ENCODE measurements around the gene NPLOC4. TPM values are rescaled to one million over a fixed set of nuclear protein-coding genes. Genes with fewer than 3 reads are reported as not detected.

The NPLOC4 gene
- total and polyA plus RNA-seq, 2 of the 13 experiments (the other 11 are each of a cell fraction or from before 2014, with no cell fraction given) = 57.0 to 97.0 TPM

DNA sequence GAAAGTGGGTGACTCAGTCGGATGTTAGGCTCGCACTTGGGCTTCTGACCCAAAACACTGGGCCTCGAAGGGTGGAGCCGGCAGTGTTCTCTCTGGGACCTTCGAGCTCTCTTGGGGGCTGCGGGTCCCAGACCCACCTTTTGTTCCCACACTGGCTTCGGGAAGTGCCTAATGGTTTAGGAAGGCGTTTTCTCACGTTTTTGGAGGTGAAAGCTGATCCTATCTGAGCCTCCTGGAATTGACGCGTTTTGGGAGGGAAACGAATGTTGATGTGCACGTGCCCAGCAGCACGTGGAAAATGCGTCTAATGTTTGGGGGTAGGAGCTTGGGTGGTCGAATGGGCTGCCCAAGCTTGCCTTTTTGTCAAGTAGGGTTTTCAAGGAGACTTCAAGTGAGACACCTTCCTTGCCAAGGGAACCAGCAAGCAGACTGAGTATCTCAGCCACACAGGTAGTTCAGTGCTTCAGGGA, 47.6 kb upstream of the NPLOC4 start (continued):
- TF ChIP-seq, protein P1, sequence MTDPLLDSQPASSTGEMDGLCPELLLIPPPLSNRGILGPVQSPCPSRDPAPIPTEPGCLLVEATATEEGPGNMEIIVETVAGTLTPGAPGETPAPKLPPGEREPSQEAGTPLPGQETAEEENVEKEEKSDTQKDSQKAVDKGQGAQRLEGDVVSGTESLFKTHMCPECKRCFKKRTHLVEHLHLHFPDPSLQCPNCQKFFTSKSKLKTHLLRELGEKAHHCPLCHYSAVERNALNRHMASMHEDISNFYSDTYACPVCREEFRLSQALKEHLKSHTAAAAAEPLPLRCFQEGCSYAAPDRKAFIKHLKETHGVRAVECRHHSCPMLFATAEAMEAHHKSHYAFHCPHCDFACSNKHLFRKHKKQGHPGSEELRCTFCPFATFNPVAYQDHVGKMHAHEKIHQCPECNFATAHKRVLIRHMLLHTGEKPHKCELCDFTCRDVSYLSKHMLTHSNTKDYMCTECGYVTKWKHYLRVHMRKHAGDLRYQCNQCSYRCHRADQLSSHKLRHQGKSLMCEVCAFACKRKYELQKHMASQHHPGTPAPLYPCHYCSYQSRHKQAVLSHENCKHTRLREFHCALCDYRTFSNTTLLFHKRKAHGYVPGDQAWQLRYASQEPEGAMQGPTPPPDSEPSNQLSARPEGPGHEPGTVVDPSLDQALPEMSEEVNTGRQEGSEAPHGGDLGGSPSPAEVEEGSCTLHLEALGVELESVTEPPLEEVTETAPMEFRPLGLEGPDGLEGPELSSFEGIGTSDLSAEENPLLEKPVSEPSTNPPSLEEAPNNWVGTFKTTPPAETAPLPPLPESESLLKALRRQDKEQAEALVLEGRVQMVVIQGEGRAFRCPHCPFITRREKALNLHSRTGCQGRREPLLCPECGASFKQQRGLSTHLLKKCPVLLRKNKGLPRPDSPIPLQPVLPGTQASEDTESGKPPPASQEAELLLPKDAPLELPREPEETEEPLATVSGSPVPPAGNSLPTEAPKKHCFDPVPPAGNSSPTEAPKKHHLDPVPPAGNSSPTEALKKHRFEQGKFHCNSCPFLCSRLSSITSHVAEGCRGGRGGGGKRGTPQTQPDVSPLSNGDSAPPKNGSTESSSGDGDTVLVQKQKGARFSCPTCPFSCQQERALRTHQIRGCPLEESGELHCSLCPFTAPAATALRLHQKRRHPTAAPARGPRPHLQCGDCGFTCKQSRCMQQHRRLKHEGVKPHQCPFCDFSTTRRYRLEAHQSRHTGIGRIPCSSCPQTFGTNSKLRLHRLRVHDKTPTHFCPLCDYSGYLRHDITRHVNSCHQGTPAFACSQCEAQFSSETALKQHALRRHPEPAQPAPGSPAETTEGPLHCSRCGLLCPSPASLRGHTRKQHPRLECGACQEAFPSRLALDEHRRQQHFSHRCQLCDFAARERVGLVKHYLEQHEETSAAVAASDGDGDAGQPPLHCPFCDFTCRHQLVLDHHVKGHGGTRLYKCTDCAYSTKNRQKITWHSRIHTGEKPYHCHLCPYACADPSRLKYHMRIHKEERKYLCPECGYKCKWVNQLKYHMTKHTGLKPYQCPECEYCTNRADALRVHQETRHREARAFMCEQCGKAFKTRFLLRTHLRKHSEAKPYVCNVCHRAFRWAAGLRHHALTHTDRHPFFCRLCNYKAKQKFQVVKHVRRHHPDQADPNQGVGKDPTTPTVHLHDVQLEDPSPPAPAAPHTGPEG (CRISPR knock-in tag; IDR thresholded peaks at IDR 0.05) = peak; percentile 13
- TF ChIP-seq SPEN (CRISPR knock-in tag; IDR thresholded peaks at IDR 0.05; ENCODE audit: low read depth) (no peak), EP300 (IDR thresholded peaks at IDR 0.05; ENCODE audit: low read depth in 2 of 2, low read length in 2 of 2) (no peak), EP300 (CRISPR knock-in tag; IDR thresholded peaks at IDR 0.05; ENCODE audit: borderline replicate concordance) (no peak; the same call in 1 of the 2 replicates), ZNF431 (CRISPR knock-in tag; IDR thresholded peaks at IDR 0.05; ENCODE audit: borderline replicate concordance, low read depth) (0 out of 2 replicates have a peak, but pooled peaks have one; percentile 0), NFKBIZ (CRISPR knock-in tag; IDR thresholded peaks at IDR 0.05) (0 out of 2 replicates have a peak, but pooled peaks have one; percentile 34), ZNF614 (CRISPR knock-in tag; IDR thresholded peaks at IDR 0.05; ENCODE audit: borderline replicate concordance) (no peak), GTF3A (CRISPR knock-in tag; conservative IDR thresholded peaks at IDR 0.05) (0 out of 2 replicates have a peak, but pooled peaks have one; percentile 6), RFX3 (CRISPR knock-in tag; IDR thresholded peaks at IDR 0.05) (no peak), ZFP41 (CRISPR knock-in tag; IDR thresholded peaks at IDR 0.05; ENCODE audit: borderline replicate concordance) (no peak), PPARG (CRISPR knock-in tag; conservative IDR thresholded peaks at IDR 0.05) (no peak), NFIB (CRISPR knock-in tag; IDR thresholded peaks at IDR 0.05; ENCODE audit: borderline replicate concordance) (no peak), PHF21A (CRISPR knock-in tag; IDR thresholded peaks at IDR 0.05) (0 out of 2 replicates have a peak, but pooled peaks have one; percentile 35)
- TF ChIP-seq, protein P2, sequence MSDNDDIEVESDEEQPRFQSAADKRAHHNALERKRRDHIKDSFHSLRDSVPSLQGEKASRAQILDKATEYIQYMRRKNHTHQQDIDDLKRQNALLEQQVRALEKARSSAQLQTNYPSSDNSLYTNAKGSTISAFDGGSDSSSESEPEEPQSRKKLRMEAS (IDR thresholded peaks at IDR 0.05) = peak; percentile 82
- TF ChIP-seq, protein P3, sequence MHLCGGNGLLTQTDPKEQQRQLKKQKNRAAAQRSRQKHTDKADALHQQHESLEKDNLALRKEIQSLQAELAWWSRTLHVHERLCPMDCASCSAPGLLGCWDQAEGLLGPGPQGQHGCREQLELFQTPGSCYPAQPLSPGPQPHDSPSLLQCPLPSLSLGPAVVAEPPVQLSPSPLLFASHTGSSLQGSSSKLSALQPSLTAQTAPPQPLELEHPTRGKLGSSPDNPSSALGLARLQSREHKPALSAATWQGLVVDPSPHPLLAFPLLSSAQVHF (CRISPR knock-in tag; IDR thresholded peaks at IDR 0.05) = peak; percentile 80; the same call in 1 of the 2 replicates
- TF ChIP-seq, protein P4, sequence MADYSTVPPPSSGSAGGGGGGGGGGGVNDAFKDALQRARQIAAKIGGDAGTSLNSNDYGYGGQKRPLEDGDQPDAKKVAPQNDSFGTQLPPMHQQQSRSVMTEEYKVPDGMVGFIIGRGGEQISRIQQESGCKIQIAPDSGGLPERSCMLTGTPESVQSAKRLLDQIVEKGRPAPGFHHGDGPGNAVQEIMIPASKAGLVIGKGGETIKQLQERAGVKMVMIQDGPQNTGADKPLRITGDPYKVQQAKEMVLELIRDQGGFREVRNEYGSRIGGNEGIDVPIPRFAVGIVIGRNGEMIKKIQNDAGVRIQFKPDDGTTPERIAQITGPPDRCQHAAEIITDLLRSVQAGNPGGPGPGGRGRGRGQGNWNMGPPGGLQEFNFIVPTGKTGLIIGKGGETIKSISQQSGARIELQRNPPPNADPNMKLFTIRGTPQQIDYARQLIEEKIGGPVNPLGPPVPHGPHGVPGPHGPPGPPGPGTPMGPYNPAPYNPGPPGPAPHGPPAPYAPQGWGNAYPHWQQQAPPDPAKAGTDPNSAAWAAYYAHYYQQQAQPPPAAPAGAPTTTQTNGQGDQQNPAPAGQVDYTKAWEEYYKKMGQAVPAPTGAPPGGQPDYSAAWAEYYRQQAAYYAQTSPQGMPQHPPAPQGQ (CRISPR knock-in tag; IDR thresholded peaks at IDR 0.05; ENCODE audit: borderline replicate concordance) = no peak
- TF ChIP-seq, protein P5, sequence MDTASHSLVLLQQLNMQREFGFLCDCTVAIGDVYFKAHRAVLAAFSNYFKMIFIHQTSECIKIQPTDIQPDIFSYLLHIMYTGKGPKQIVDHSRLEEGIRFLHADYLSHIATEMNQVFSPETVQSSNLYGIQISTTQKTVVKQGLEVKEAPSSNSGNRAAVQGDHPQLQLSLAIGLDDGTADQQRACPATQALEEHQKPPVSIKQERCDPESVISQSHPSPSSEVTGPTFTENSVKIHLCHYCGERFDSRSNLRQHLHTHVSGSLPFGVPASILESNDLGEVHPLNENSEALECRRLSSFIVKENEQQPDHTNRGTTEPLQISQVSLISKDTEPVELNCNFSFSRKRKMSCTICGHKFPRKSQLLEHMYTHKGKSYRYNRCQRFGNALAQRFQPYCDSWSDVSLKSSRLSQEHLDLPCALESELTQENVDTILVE (CRISPR knock-in tag; IDR thresholded peaks at IDR 0.05) = no peak
- TF ChIP-seq, protein P6, sequence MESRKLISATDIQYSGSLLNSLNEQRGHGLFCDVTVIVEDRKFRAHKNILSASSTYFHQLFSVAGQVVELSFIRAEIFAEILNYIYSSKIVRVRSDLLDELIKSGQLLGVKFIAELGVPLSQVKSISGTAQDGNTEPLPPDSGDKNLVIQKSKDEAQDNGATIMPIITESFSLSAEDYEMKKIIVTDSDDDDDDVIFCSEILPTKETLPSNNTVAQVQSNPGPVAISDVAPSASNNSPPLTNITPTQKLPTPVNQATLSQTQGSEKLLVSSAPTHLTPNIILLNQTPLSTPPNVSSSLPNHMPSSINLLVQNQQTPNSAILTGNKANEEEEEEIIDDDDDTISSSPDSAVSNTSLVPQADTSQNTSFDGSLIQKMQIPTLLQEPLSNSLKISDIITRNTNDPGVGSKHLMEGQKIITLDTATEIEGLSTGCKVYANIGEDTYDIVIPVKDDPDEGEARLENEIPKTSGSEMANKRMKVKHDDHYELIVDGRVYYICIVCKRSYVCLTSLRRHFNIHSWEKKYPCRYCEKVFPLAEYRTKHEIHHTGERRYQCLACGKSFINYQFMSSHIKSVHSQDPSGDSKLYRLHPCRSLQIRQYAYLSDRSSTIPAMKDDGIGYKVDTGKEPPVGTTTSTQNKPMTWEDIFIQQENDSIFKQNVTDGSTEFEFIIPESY (CRISPR knock-in tag; IDR thresholded peaks at IDR 0.05) = no peak

Data from HepG2 (cell line).